ENCODE results near the gene BTBD6. TPM values are rescaled to one million over a fixed set of nuclear protein-coding genes. Genes with fewer than 3 reads are reported as not detected.

Gene BTBD6
- total and polyA plus RNA-seq, 2 of the 8 experiments (the other 6 are each of a cell fraction or from before 2014, with no cell fraction given) = 10.1 to 10.2 TPM

DNA sequence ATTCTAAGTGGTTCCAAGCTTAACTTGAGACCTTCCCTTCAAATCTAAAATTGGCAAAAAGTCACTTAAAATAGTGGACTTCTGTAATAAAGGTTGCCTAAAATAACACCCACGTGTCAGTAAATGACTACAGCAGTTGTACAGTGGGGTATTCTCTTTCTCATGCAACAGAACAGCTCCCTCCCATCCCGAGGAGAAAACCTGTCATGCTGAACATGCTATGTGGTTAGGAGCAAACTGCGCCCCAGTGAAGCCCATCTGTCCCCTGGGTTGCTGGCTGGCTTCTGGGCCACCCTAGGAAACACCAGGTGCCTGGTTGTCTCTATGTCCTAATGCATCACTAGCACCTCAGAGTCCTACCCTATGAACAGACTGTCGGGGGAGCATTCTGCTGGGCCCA lies 2.7 kb downstream of the BTBD6 start:
- H4K8ac ChIP-seq (ENCODE audit: extremely low read depth, insufficient read depth, low read length) = no peak overlapping the region
- peaks cover 0 to 12% of the 10 kb centered on the region in 2 experiments for H4K20me1 ChIP-seq (replicated peaks in 1 of 2; ENCODE audit: control insufficient read depth in 1 of 2, insufficient read depth in 2 of 2, low read length in 2 of 2)
- ChIA-PET CTCF (ENCODE audit: partially characterized antibody) (interaction anchor here (1.0 to 2.7 kb wide), 4 partner anchors 22 to 219 kb away, joined by 3 to 8 read pairs (median 5); no protein-coding TSS in a partner anchor), POLR2A (ENCODE audit: partially characterized antibody) (interaction anchor here (0.8 kb wide), 1 partner anchor 63 kb away, joined by 3 read pairs; the partner anchor contains the start of gene PACS2)
- no peak overlapping the region for H3K23ac ChIP-seq (ENCODE audit: insufficient read length)
- H3K27ac ChIP-seq (ENCODE audit: low read depth, low read length) = no peak overlapping the region
- no peak overlapping the region for H3K14ac ChIP-seq (ENCODE audit: insufficient read length)
- no peak overlapping the region for H3K9ac ChIP-seq (replicated peaks in 1 of 4; ENCODE audit: extremely low read depth in 1 of 4, low read depth in 3 of 4, low read length in 3 of 4)
- H3K18ac ChIP-seq (ENCODE audit: extremely low read depth, low read length) = no peak overlapping the region
- H3K4ac ChIP-seq (replicated peaks; ENCODE audit: insufficient read length, low read depth, low read length) = no peak overlapping the region
- H3K23me2 ChIP-seq (ENCODE audit: low read depth, low read length) = peaks cover 10% of the 10 kb centered on the region; the same call in 1 of the 2 replicates
- WGBS, 2 experiments (ENCODE audit: extremely low coverage in 1 of 2, insufficient coverage in 1 of 2, insufficient read length in 1 of 2, insufficient replicate concordance in 2 of 2, low coverage in 1 of 2, low lambda C conversion rate in 2 of 2, missing lambda C conversion rate in 1 of 2) = 78% methylated on average over 4 of the region's 4 CpGs; no CpG with 5 or more reads in 1 of the 2 experiments
- DNase-seq (ENCODE audit: low read depth in 1 of 2, low spot score in 2 of 2) = no peak
- no peaks in the 10 kb centered on the region for H3K9me3 ChIP-seq (ENCODE audit: insufficient read depth in 2 of 2, low read depth in 1 of 2, low read length in 1 of 2)
- no peak overlapping the region for H4K5ac ChIP-seq (ENCODE audit: insufficient read length, low read depth, low read length)
- H3K79me2 ChIP-seq (ENCODE audit: control insufficient read depth in 1 of 2, insufficient read depth in 2 of 2, low read length in 2 of 2) = no peaks in the 10 kb centered on the region
- no peak overlapping the region for H2BK20ac ChIP-seq (ENCODE audit: low read length)
- H2BK12ac ChIP-seq (ENCODE audit: low read depth, low read length) = no peak overlapping the region
- peaks cover 0 to 7% (median 3%) of the 10 kb centered on the region in 4 experiments; a peak in 3 of 7 replicates for H3K27me3 ChIP-seq (replicated peaks in 1 of 4; ENCODE audit: control insufficient read depth in 3 of 4, extremely low read depth in 1 of 4, insufficient read depth in 3 of 4, low read length in 3 of 4)
- TF ChIP-seq, protein P1, sequence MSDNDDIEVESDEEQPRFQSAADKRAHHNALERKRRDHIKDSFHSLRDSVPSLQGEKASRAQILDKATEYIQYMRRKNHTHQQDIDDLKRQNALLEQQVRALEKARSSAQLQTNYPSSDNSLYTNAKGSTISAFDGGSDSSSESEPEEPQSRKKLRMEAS (IDR thresholded peaks at IDR 0.05) = no peak
- TF ChIP-seq, protein P2, sequence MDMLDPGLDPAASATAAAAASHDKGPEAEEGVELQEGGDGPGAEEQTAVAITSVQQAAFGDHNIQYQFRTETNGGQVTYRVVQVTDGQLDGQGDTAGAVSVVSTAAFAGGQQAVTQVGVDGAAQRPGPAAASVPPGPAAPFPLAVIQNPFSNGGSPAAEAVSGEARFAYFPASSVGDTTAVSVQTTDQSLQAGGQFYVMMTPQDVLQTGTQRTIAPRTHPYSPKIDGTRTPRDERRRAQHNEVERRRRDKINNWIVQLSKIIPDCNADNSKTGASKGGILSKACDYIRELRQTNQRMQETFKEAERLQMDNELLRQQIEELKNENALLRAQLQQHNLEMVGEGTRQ (IDR thresholded peaks at IDR 0.05; ENCODE audit: low read length) = no peak
- TF ChIP-seq ASH2L (IDR thresholded peaks at IDR 0.05; ENCODE audit: low read length) = no peak
- no peak for TF ChIP-seq CHD1 (IDR thresholded peaks at IDR 0.05; ENCODE audit: low read depth, low read length)
- TF ChIP-seq FOSL1 (IDR thresholded peaks at IDR 0.05; ENCODE audit: insufficient read depth, low read depth, low read length) = no peak
- TF ChIP-seq TCF12 (IDR thresholded peaks at IDR 0.05; ENCODE audit: low read depth, low read length) = no peak
- no peak for TF ChIP-seq KDM5A (IDR thresholded peaks at IDR 0.05; ENCODE audit: low read length)
- TF ChIP-seq MAFK (IDR thresholded peaks at IDR 0.05; ENCODE audit: low read depth, low read length) = no peak
- TF ChIP-seq, protein P3, sequence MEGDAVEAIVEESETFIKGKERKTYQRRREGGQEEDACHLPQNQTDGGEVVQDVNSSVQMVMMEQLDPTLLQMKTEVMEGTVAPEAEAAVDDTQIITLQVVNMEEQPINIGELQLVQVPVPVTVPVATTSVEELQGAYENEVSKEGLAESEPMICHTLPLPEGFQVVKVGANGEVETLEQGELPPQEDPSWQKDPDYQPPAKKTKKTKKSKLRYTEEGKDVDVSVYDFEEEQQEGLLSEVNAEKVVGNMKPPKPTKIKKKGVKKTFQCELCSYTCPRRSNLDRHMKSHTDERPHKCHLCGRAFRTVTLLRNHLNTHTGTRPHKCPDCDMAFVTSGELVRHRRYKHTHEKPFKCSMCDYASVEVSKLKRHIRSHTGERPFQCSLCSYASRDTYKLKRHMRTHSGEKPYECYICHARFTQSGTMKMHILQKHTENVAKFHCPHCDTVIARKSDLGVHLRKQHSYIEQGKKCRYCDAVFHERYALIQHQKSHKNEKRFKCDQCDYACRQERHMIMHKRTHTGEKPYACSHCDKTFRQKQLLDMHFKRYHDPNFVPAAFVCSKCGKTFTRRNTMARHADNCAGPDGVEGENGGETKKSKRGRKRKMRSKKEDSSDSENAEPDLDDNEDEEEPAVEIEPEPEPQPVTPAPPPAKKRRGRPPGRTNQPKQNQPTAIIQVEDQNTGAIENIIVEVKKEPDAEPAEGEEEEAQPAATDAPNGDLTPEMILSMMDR (IDR thresholded peaks at IDR 0.05; ENCODE audit: control extremely low read depth in 1 of 3, insufficient read depth in 1 of 3, low read depth in 1 of 3, low read length in 3 of 3) = no peak
- TF ChIP-seq EGR1 (IDR thresholded peaks at IDR 0.05; ENCODE audit: borderline replicate concordance, low read depth, low read length) = no peak
- peaks cover 0 to 6% (median 2%) of the 10 kb centered on the region in 4 experiments; a peak in 3 of 7 replicates for H3K4me1 ChIP-seq (replicated peaks in 1 of 4; ENCODE audit: control insufficient read depth in 3 of 4, insufficient read depth in 4 of 4, low read length in 3 of 4)
- H4K91ac ChIP-seq (replicated peaks; ENCODE audit: insufficient read length, low read length) = no peak overlapping the region
- no peak overlapping the region for H3K4me3 ChIP-seq (ENCODE audit: extremely low read depth in 1 of 4, insufficient read depth in 2 of 4, low read depth in 3 of 4, low read length in 4 of 4)
- H2AK5ac ChIP-seq (ENCODE audit: low read depth, low read length) = no peak overlapping the region
- no peaks in the 10 kb centered on the region; a peak in 2 of 8 replicates for H3K36me3 ChIP-seq (ENCODE audit: control insufficient read depth in 2 of 4, insufficient read depth in 4 of 4, low read length in 3 of 4)
- no peak for FAIRE-seq
- no peak overlapping the region for H2BK15ac ChIP-seq (ENCODE audit: low read length)
- no peak overlapping the region for H2AFZ ChIP-seq (ENCODE audit: low read length)
- H3K4me2 ChIP-seq (ENCODE audit: insufficient read depth in 1 of 2, low read depth in 2 of 2, low read length in 2 of 2) = no peak overlapping the region
- H2BK120ac ChIP-seq (replicated peaks; ENCODE audit: low read depth, low read length) = no peak overlapping the region
- no peak overlapping the region for H2BK5ac ChIP-seq (ENCODE audit: low read depth, low read length)
- H3K79me1 ChIP-seq (ENCODE audit: low read depth, low read length) = no peaks in the 10 kb centered on the region; the same call in 1 of the 2 replicates
- no peak overlapping the region for H3K56ac ChIP-seq (replicated peaks; ENCODE audit: insufficient read length, low read depth, low read length)

Data from H1 (cell line).